ENCODE data around the gene TSEN54.
A peak's percentile ranks its signal among the peaks of the same experiment; 100 is the strongest.

The TSEN54 gene

DNA sequence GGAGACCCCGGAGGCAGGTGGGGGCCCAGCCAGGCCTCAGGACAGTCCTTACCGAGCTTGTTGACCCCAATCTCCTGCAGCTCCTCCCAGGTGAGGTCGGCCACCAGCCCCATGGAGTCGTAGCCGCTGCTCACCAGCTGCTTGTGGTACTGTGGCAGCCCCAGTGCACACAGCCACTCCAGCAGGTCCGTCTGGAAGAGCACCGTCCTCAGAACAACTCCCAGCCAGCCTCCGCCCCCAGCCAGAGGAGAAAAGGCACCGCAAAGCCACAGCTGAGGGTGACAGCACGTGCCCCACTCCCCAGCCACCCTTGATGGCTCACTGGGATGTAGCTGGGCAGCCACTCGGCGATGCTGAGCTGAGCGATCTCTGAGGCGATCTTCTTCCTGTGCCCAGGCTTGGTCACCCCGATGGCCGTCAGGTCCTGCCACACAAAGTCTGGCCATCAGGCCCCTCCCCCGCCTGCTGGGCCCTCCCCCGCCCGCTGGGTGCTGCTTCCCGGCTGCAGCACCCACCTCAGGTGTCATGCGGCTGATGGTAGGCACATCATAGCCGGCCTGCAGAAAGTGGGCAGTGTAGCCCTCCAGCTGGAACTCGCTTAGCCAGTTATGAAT lies 12.9 kb upstream of the TSEN54 start:
- TF ChIP-seq, protein P1, sequence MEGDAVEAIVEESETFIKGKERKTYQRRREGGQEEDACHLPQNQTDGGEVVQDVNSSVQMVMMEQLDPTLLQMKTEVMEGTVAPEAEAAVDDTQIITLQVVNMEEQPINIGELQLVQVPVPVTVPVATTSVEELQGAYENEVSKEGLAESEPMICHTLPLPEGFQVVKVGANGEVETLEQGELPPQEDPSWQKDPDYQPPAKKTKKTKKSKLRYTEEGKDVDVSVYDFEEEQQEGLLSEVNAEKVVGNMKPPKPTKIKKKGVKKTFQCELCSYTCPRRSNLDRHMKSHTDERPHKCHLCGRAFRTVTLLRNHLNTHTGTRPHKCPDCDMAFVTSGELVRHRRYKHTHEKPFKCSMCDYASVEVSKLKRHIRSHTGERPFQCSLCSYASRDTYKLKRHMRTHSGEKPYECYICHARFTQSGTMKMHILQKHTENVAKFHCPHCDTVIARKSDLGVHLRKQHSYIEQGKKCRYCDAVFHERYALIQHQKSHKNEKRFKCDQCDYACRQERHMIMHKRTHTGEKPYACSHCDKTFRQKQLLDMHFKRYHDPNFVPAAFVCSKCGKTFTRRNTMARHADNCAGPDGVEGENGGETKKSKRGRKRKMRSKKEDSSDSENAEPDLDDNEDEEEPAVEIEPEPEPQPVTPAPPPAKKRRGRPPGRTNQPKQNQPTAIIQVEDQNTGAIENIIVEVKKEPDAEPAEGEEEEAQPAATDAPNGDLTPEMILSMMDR (IDR thresholded peaks at IDR 0.05; ENCODE audit: control insufficient read depth, insufficient read depth, low read depth, low read length, missing control alignments) = no peak
- no peak overlapping the region for H3K4me3 ChIP-seq (ENCODE audit: control insufficient read depth, low read depth, low read length)
- no peak for DNase-seq (ENCODE audit: low read depth)

DNA sequence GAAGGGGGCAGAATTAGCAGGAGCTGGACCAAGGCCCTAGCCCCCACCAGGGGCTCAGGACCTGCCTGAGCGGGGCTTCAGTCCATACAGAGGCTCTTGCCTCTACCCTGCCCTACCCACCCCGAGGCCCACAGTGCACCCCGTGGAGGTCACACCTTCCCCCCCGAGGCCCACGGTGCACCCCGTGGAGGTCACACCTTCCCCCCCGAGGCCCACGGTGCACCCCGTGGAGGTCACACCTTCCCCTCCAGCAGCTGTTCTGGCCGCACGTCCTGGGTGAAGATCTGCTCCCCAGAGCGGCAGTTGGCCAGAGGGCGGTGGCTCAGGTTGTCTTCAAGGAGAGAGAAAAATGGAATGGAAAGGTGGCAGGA lies 12.4 kb upstream of the TSEN54 start:
- no peak for DNase-seq (ENCODE audit: low read depth)
- TF ChIP-seq, protein P1 (IDR thresholded peaks at IDR 0.05; ENCODE audit: control insufficient read depth, insufficient read depth, low read depth, low read length, missing control alignments) = no peak
- no peak overlapping the region for H3K4me3 ChIP-seq (ENCODE audit: control insufficient read depth, low read depth, low read length)

DNA sequence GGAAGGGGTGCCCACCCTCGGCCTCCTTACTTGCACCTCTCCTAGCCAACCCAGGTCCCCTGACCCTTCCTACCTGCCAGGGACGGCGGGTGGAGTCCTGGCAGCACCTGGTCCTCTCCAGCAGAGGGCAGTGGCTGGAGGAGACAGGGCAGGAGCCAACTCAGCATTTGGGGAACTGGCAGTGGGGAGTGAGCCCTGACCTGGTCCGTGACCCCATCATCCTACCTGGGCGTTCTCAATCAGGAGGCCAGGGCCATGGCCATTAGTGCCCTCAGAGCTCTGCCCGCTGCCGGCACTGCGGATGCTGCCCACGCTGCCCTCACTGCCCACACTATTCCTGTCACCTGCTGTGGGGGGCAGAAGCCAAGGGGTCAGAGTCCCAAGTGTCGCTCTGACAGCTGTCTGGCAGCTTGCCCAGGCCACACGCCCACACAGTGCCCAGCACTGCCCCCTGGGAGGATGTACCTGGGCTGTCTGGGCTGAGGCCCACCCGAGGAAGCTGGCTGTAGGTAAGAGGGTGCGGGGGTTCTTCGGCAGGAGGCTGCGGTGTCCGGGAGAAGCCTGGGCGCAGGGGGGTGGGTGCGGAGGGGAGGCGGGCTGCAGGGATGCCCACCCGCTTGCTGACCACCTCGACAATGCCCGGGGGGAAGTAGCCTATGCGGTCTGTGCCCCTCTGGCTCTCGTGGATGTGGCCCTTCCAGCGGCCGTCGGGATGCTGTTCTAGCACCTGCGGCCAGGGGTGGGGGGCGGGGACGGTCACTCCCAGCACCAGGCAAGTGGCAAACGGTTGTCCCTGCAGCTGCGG lies 11.8 kb upstream of the TSEN54 start:
- TF ChIP-seq, protein P1 (IDR thresholded peaks at IDR 0.05; ENCODE audit: control insufficient read depth, insufficient read depth, low read depth, low read length, missing control alignments) = peak; percentile 71
- DNase-seq (ENCODE audit: low read depth) = no peak
- H3K4me3 ChIP-seq (ENCODE audit: control insufficient read depth, low read depth, low read length) = no peak overlapping the region

DNA sequence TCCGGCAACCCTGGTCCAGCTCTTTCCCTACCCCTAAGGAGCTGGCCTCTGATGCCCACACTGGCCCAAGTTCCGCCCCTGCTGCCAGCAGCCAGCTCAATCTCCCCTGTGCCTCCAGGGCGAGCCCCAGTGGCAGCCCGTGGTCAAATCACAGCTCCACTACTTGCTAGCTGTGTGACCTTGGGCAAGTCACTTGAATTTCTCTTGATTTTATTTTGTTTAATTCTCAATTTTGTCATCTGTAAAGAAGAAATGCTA lies 11.2 kb upstream of the TSEN54 start:
- TF ChIP-seq, protein P1 (IDR thresholded peaks at IDR 0.05; ENCODE audit: control insufficient read depth, insufficient read depth, low read depth, low read length, missing control alignments) = no peak
- DNase-seq (ENCODE audit: low read depth) = no peak
- H3K4me3 ChIP-seq (ENCODE audit: control insufficient read depth, low read depth, low read length) = no peak overlapping the region

DNA sequence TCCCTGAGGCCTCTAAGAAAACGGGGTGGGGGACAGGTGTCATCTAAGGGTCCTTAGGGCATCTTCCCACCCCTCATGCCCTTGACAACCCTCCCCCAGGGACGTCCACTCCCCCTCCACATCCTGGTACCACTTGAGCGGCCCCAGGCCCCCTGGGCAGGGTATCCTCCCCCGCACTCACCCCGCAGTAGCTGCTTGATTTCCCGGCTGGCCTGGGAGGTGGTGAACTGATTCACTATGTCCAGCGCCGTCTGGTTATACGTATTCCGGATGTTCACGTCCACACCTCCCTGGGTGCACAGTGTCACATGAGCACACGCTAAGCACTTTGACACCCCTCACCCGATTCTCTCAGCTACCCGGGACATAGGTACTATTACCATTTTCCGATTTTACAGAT lies 10.7 kb upstream of the TSEN54 start:
- TF ChIP-seq, protein P1 (IDR thresholded peaks at IDR 0.05; ENCODE audit: control insufficient read depth, insufficient read depth, low read depth, low read length, missing control alignments) = no peak
- H3K4me3 ChIP-seq (ENCODE audit: control insufficient read depth, low read depth, low read length) = no peak overlapping the region
- DNase-seq (ENCODE audit: low read depth) = no peak

DNA sequence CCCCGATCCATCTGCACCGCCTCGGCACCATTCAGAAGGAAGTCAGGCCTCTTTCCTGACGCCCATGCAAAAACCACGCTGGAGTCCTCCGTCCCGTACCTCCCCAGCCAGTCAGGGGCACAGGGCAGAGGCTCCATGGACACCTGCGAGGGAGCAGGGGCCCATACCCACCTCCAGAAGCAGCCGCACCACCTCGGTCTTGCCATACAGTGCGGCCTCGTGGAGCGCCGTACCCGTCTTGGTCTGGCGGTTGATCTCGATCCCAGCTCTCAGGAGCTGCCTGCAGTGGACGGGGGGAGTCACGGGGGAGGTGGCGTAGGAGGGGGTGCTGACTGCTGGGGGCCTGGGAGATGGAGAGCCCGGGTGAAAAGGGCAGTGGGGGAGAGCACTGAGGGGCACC lies 10.2 kb upstream of the TSEN54 start:
- H3K4me3 ChIP-seq (ENCODE audit: control insufficient read depth, low read depth, low read length) = no peak overlapping the region
- DNase-seq (ENCODE audit: low read depth) = no peak
- TF ChIP-seq, protein P1 (IDR thresholded peaks at IDR 0.05; ENCODE audit: control insufficient read depth, insufficient read depth, low read depth, low read length, missing control alignments) = no peak

All from AG09309 (cell line).